Measurements from ENCODE around the gene CERT1.

The CERT1 gene

DNA sequence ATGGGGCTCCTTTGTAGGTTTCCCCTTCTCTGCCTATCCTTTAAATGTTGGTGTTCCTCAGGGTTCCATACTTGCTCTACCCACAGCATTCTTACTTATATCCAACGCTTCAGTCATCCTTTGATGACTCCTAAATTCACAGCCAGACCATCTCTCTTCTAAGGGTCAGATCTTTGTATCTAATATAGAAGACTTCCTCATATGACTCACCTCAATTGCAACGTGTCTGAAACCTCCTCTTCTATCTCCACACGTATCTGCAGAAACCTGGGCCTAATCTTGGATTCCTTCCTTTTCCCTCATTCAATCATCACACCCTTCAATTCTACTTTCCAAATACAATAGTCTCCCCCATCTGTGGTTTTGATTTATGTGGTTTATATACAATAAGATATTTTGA is 106.1 kb downstream of the CERT1 start:
- Histone ChIP-seq H3K27ac (ENCODE audit: low read length, poor library complexity, severe bottlenecking) (no peak overlapping the region), H2AFZ (ENCODE audit: low read depth, low read length) (no peak overlapping the region), H2BK12ac (ENCODE audit: low read length in 2 of 2) (no peak overlapping the region), H3K9ac (ENCODE audit: low read length) (no peak overlapping the region), H3K4me1 (ENCODE audit: control insufficient read depth, insufficient read depth, low read depth, low read length) (no peaks in the 10 kb centered on the region), H3K18ac (ENCODE audit: low read depth in 1 of 2, low read length in 2 of 2) (no peak overlapping the region), H3K27me3 (ENCODE audit: control insufficient read depth in 1 of 2, insufficient read depth in 1 of 2, low read length in 2 of 2) (no peaks in the 10 kb centered on the region), H3K4me3 (ENCODE audit: insufficient read depth in 1 of 2, low read depth in 1 of 2, low read length in 2 of 2) (no peak overlapping the region), H3K14ac (ENCODE audit: low read length in 2 of 2) (no peak overlapping the region), H3K23ac (ENCODE audit: low read length in 2 of 2) (no peak overlapping the region), H2AK5ac (ENCODE audit: low read length, severe bottlenecking) (no peak overlapping the region), H3K79me1 (replicated peaks; ENCODE audit: low read length, poor library complexity, severe bottlenecking) (peaks cover 7% of the 10 kb centered on the region), H4K8ac (ENCODE audit: low read length) (no peak overlapping the region), H4K91ac (ENCODE audit: low read length) (no peak overlapping the region), H3K36me3 (ENCODE audit: control insufficient read depth in 1 of 2, insufficient read depth in 2 of 2, low read depth in 1 of 2, low read length in 2 of 2) (peaks cover 9 to 70% of the 10 kb centered on the region in 2 experiments), H2BK120ac (ENCODE audit: low read depth, low read length) (no peak overlapping the region), H3K4me2 (ENCODE audit: low read length, poor library complexity, severe bottlenecking) (no peak overlapping the region), H3K9me3 (ENCODE audit: control insufficient read depth, low read length) (no peaks in the 10 kb centered on the region), H2BK15ac (ENCODE audit: low read depth, poor library complexity, severe bottlenecking) (no peak overlapping the region), H2BK5ac (ENCODE audit: low read depth, low read length, poor library complexity, severe bottlenecking) (no peak overlapping the region), H3K4ac (ENCODE audit: low read depth in 1 of 2, low read length in 2 of 2) (no peak overlapping the region)
- DNase-seq, result peak; percentile 6
- 66% methylated on average over 3 of the region's 3 CpGs for WGBS

- no peak overlapping the region for H2BK120ac ChIP-seq (ENCODE audit: low read depth, low read length)
- whole genome bisulfite sequencing, result 85% methylated on average over 3 of the region's 3 CpGs
- no peak overlapping the region for H4K8ac ChIP-seq (ENCODE audit: low read length)
- H3K9me3 ChIP-seq (ENCODE audit: control insufficient read depth, low read length), result no peaks in the 10 kb centered on the region
- no peak overlapping the region for H3K27ac ChIP-seq (ENCODE audit: low read length, poor library complexity, severe bottlenecking)
- no peak overlapping the region for H3K23ac ChIP-seq (ENCODE audit: low read length in 2 of 2)
- H4K91ac ChIP-seq (ENCODE audit: low read length), result no peak overlapping the region
- no peak overlapping the region for H3K18ac ChIP-seq (ENCODE audit: low read depth in 1 of 2, low read length in 2 of 2)
- H2AFZ ChIP-seq (ENCODE audit: low read depth, low read length), result no peak overlapping the region
- no peak overlapping the region for H2BK5ac ChIP-seq (ENCODE audit: low read depth, low read length, poor library complexity, severe bottlenecking)
- DNase-seq, result peak; percentile 10
- H3K4me3 ChIP-seq (ENCODE audit: insufficient read depth in 1 of 2, low read depth in 1 of 2, low read length in 2 of 2), result no peak overlapping the region
- no peak overlapping the region for H3K9ac ChIP-seq (ENCODE audit: low read length)
- H3K4ac ChIP-seq (ENCODE audit: low read depth in 1 of 2, low read length in 2 of 2), result no peak overlapping the region
- H3K79me1 ChIP-seq (replicated peaks; ENCODE audit: low read length, poor library complexity, severe bottlenecking), result peaks cover 8% of the 10 kb centered on the region
- no peaks in the 10 kb centered on the region for H3K4me1 ChIP-seq (ENCODE audit: control insufficient read depth, insufficient read depth, low read depth, low read length)
- no peak overlapping the region for H2BK15ac ChIP-seq (ENCODE audit: low read depth, poor library complexity, severe bottlenecking)
- H2BK12ac ChIP-seq (ENCODE audit: low read length in 2 of 2), result no peak overlapping the region
- H3K14ac ChIP-seq (ENCODE audit: low read length in 2 of 2), result no peak overlapping the region
- no peak overlapping the region for H3K4me2 ChIP-seq (ENCODE audit: low read length, poor library complexity, severe bottlenecking)
- H2AK5ac ChIP-seq (ENCODE audit: low read length, severe bottlenecking), result no peak overlapping the region
- H3K36me3 ChIP-seq (ENCODE audit: control insufficient read depth in 1 of 2, insufficient read depth in 2 of 2, low read depth in 1 of 2, low read length in 2 of 2), result peaks cover 6 to 64% of the 10 kb centered on the region in 2 experiments
- no peaks in the 10 kb centered on the region for H3K27me3 ChIP-seq (ENCODE audit: control insufficient read depth in 1 of 2, insufficient read depth in 1 of 2, low read length in 2 of 2)
Measured at GRCh38 chr5:75395277-75395676, 116.2 kb downstream of the CERT1 start.

GRCh38 chr5:75389430-75389829 is 122.0 kb downstream of the CERT1 start:
- peaks cover 8% of the 10 kb centered on the region for H3K79me1 ChIP-seq (replicated peaks; ENCODE audit: low read length, poor library complexity, severe bottlenecking)
- H2BK5ac ChIP-seq (ENCODE audit: low read depth, low read length, poor library complexity, severe bottlenecking), result no peak overlapping the region
- no peak overlapping the region for H3K27ac ChIP-seq (ENCODE audit: low read length, poor library complexity, severe bottlenecking)
- WGBS, result no CpG with 5 or more reads among the region's 2 CpGs
- no peak overlapping the region for H3K23ac ChIP-seq (ENCODE audit: low read length in 2 of 2)
- no peaks in the 10 kb centered on the region for H3K4me1 ChIP-seq (ENCODE audit: control insufficient read depth, insufficient read depth, low read depth, low read length)
- no peak overlapping the region for H3K4me2 ChIP-seq (ENCODE audit: low read length, poor library complexity, severe bottlenecking)
- H2AFZ ChIP-seq (ENCODE audit: low read depth, low read length), result no peak overlapping the region
- no peaks in the 10 kb centered on the region for H3K27me3 ChIP-seq (ENCODE audit: control insufficient read depth in 1 of 2, insufficient read depth in 1 of 2, low read length in 2 of 2)
- no peak overlapping the region for H2BK12ac ChIP-seq (ENCODE audit: low read length in 2 of 2)
- H4K8ac ChIP-seq (ENCODE audit: low read length), result no peak overlapping the region
- H3K9me3 ChIP-seq (ENCODE audit: control insufficient read depth, low read length), result no peaks in the 10 kb centered on the region
- peaks cover 10 to 69% of the 10 kb centered on the region in 2 experiments for H3K36me3 ChIP-seq (ENCODE audit: control insufficient read depth in 1 of 2, insufficient read depth in 2 of 2, low read depth in 1 of 2, low read length in 2 of 2)
- no peak overlapping the region for H3K18ac ChIP-seq (ENCODE audit: low read depth in 1 of 2, low read length in 2 of 2)
- H2BK120ac ChIP-seq (ENCODE audit: low read depth, low read length), result no peak overlapping the region
- no peak overlapping the region for H3K4me3 ChIP-seq (ENCODE audit: insufficient read depth in 1 of 2, low read depth in 1 of 2, low read length in 2 of 2)
- H3K14ac ChIP-seq (ENCODE audit: low read length in 2 of 2), result no peak overlapping the region
- H2BK15ac ChIP-seq (ENCODE audit: low read depth, poor library complexity, severe bottlenecking), result no peak overlapping the region
- no peak for DNase-seq
- H3K4ac ChIP-seq (ENCODE audit: low read depth in 1 of 2, low read length in 2 of 2), result no peak overlapping the region
- no peak overlapping the region for H4K91ac ChIP-seq (ENCODE audit: low read length)
- no peak overlapping the region for H2AK5ac ChIP-seq (ENCODE audit: low read length, severe bottlenecking)
- no peak overlapping the region for H3K9ac ChIP-seq (ENCODE audit: low read length)

DNA sequence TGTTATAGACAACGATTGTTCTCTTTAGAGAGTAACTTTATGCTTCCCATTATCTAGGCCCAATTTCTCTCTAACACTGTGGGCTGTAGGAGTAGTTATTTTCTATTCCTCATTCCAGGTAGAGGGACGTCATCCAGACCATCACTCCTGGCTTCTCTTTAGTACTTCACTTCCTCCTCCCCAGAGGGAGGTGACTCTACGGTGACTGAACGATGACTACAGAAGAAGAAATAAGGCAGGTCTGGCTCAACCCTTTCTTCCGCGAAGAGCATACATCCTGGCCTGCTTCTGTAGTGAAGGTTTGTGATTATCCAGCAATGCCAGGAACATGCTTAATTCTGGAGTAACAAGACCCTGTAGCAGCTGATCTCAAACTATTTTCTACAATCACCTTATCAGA is 123.6 kb downstream of the CERT1 start:
- 89% methylated on average over 3 of the region's 6 CpGs for WGBS

More for the DNA sequence above, 123.6 kb downstream of the CERT1 start:
- no peak overlapping the region for H4K8ac ChIP-seq (ENCODE audit: low read length)
- H3K27me3 ChIP-seq (ENCODE audit: control insufficient read depth in 1 of 2, insufficient read depth in 1 of 2, low read length in 2 of 2), result no peaks in the 10 kb centered on the region
- peaks cover 10 to 79% of the 10 kb centered on the region in 2 experiments for H3K36me3 ChIP-seq (ENCODE audit: control insufficient read depth in 1 of 2, insufficient read depth in 2 of 2, low read depth in 1 of 2, low read length in 2 of 2)
- no peak overlapping the region for H3K4me3 ChIP-seq (ENCODE audit: insufficient read depth in 1 of 2, low read depth in 1 of 2, low read length in 2 of 2)
- peaks cover 6% of the 10 kb centered on the region for H3K79me1 ChIP-seq (replicated peaks; ENCODE audit: low read length, poor library complexity, severe bottlenecking)
- no peak overlapping the region for H2AK5ac ChIP-seq (ENCODE audit: low read length, severe bottlenecking)
- H2BK12ac ChIP-seq (ENCODE audit: low read length in 2 of 2), result no peak overlapping the region
- H2BK120ac ChIP-seq (ENCODE audit: low read depth, low read length), result no peak overlapping the region
- DNase-seq, result no peak
- H3K23ac ChIP-seq (ENCODE audit: low read length in 2 of 2), result no peak overlapping the region
- no peak overlapping the region for H3K14ac ChIP-seq (ENCODE audit: low read length in 2 of 2)
- H4K91ac ChIP-seq (ENCODE audit: low read length), result no peak overlapping the region
- H3K4ac ChIP-seq (ENCODE audit: low read depth in 1 of 2, low read length in 2 of 2), result no peak overlapping the region
- H3K4me1 ChIP-seq (ENCODE audit: control insufficient read depth, insufficient read depth, low read depth, low read length), result no peaks in the 10 kb centered on the region
- no peaks in the 10 kb centered on the region for H3K9me3 ChIP-seq (ENCODE audit: control insufficient read depth, low read length)
- no peak overlapping the region for H3K4me2 ChIP-seq (ENCODE audit: low read length, poor library complexity, severe bottlenecking)
- H2BK15ac ChIP-seq (ENCODE audit: low read depth, poor library complexity, severe bottlenecking), result no peak overlapping the region
- no peak overlapping the region for H2BK5ac ChIP-seq (ENCODE audit: low read depth, low read length, poor library complexity, severe bottlenecking)
- H3K27ac ChIP-seq (ENCODE audit: low read length, poor library complexity, severe bottlenecking), result no peak overlapping the region
- no peak overlapping the region for H2AFZ ChIP-seq (ENCODE audit: low read depth, low read length)
- no peak overlapping the region for H3K9ac ChIP-seq (ENCODE audit: low read length)
- no peak overlapping the region for H3K18ac ChIP-seq (ENCODE audit: low read depth in 1 of 2, low read length in 2 of 2)
